Chondrocyte (in vitro differentiated cells): ENCODE measurements around the gene SETDB2. TPM values are rescaled to one million over a fixed set of nuclear protein-coding genes. Genes with fewer than 3 reads are reported as not detected.

Experiments used
- DNase-seq: peaks from one replicate; pipeline ENCODE4 v3.0.0; 2021; ENCODE audit warnings: mixed read lengths, low spot score
- H3K27ac Mint-ChIP-seq: one replicate; pipeline ENCODE4 v1.8.0; 2021; ENCODE audit warnings: mild to moderate bottlenecking, moderate library complexity, mixed read lengths; ENCODE audit not compliant: unreplicated experiment
- H3K27me3 Mint-ChIP-seq: 2 replicates; pipeline ENCODE4 v1.8.0; 2021; ENCODE audit warnings: low read depth, mixed read lengths
- H3K36me3 Mint-ChIP-seq: 2 replicates; pipeline ENCODE4 v1.8.0; 2021; ENCODE audit warnings: low read depth, mixed read lengths
- H3K4me1 Mint-ChIP-seq: 2 replicates; pipeline ENCODE4 v1.8.0; 2021; ENCODE audit warnings: low read depth, mild to moderate bottlenecking, mixed read lengths
- H3K4me3 Mint-ChIP-seq: one replicate; pipeline ENCODE4 v1.8.0; 2021; ENCODE audit warnings: mild to moderate bottlenecking, moderate library complexity, mixed read lengths; ENCODE audit not compliant: unreplicated experiment
- H3K9me3 Mint-ChIP-seq: 2 replicates; pipeline ENCODE4 v1.8.0; 2021; ENCODE audit warnings: low read depth, mixed read lengths
- total RNA-seq: library from RNA; stranded (reverse); gene quantifications from 3 replicates; pipeline ENCODE4 v1.2.1, GENCODE V29; 2021
- TF ChIP-seq, protein P1 (sequence below): fragments of 200-600 bp; sonication (generic); IDR thresholded peaks from 2 replicates; pipeline ENCODE4 v1.5.0; 2021; ENCODE audit warnings: antibody characterized with exemption, mild to moderate bottlenecking, moderate library complexity

The SETDB2 gene
- total RNA-seq, 1 donor from 2014 or later: 7.3 TPM

DNA sequence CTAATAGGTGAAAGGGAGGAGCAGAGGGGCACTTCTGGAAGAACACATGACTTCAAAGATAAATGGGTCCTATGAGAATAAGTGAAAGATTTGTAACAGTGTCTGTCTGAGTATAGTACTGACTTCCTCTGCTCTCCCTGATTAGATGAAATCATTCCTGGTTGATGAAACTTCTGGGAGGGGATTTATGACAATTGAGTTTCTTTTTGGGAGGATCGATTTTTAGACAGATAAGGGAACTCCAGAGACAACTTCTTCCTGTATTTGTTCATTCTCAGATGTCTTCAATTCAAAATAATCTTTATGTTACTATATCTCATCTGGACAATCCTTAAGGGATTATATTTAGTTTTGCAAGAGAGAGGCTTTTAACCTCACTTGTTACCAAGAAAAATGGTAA is 20.0 kb downstream of the SETDB2 start:
- Mint-ChIP-seq H3K27ac (no peak overlapping the region), H3K27me3 (no peaks in the 10 kb centered on the region), H3K4me3 (no peak overlapping the region), H3K4me1 (no peaks in the 10 kb centered on the region), H3K36me3 (peaks cover 26% of the 10 kb centered on the region), H3K9me3 (peaks cover 11% of the 10 kb centered on the region)
- no peak for DNase-seq
- TF ChIP-seq, protein P1, sequence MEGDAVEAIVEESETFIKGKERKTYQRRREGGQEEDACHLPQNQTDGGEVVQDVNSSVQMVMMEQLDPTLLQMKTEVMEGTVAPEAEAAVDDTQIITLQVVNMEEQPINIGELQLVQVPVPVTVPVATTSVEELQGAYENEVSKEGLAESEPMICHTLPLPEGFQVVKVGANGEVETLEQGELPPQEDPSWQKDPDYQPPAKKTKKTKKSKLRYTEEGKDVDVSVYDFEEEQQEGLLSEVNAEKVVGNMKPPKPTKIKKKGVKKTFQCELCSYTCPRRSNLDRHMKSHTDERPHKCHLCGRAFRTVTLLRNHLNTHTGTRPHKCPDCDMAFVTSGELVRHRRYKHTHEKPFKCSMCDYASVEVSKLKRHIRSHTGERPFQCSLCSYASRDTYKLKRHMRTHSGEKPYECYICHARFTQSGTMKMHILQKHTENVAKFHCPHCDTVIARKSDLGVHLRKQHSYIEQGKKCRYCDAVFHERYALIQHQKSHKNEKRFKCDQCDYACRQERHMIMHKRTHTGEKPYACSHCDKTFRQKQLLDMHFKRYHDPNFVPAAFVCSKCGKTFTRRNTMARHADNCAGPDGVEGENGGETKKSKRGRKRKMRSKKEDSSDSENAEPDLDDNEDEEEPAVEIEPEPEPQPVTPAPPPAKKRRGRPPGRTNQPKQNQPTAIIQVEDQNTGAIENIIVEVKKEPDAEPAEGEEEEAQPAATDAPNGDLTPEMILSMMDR: no peak

DNA sequence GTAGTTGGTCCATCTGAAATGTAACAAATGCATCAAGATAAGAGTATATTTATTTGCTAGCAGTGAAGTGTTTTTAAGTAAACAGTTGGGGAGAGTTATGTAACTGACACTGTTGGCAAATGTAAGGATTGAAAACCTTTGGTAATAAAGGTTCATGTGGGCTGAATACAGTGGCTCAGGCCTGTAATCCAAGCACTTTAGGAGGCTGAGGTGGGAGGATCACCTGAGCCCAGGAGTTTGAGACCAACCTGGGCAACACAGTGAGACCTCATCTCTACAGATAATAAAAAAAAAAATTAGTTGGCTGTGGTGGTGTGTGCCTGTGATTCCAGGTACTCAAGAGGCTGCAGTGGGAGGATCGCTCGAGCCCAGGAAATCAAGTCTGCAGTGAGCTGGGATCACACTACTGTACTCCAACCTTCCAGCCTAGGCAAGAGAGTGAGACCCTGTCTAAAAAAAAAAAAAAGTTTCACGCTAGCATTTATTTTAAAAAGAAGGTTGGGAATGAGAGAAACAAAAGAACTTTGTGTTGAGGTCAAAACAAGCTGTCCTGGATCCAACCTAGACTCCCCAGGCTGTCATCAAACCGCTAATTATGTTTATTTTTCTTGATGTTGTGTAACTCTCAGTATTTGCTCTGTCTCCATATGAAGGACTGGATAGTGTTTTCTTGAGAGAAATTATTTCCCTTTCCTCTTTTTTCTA is 20.7 kb downstream of the SETDB2 start:
- Mint-ChIP-seq H3K4me3 (no peak overlapping the region), H3K27ac (no peak overlapping the region), H3K27me3 (no peaks in the 10 kb centered on the region), H3K4me1 (no peaks in the 10 kb centered on the region), H3K36me3 (peaks cover 31% of the 10 kb centered on the region), H3K9me3 (peaks cover 11% of the 10 kb centered on the region)
- DNase-seq: no peak
- TF ChIP-seq, protein P1: no peak

DNA sequence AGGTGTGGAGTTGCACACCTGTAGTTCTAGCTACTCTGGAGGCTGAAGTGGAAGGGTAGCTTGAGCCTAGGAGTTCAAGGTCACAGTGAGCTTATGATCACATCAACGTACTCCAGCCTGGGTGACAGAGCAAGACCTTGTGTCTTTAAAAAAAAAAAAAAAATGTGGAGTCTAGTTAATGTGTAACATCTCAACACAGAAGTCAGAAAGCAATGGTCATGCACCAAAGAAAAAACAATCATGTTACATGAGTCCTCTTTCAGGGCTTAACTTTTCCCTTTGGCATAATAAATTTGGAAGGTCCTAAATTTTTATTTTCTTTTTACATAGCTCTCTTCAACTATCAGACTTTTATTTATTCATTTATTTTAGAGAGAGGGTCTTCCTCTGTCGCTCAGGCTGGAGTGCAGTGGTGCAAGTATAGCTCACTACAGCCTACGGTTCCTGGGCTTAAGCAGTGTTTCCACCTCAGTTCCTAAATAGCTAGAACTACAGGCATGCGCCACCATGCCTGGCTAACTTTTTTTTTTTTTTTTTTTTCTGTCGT is 22.3 kb downstream of the SETDB2 start:
- Mint-ChIP-seq H3K36me3 (peaks cover 34% of the 10 kb centered on the region), H3K27me3 (no peaks in the 10 kb centered on the region), H3K4me1 (no peaks in the 10 kb centered on the region), H3K4me3 (no peak overlapping the region), H3K27ac (no peak overlapping the region), H3K9me3 (peaks cover 11% of the 10 kb centered on the region)
- TF ChIP-seq, protein P1: no peak
- no peak for DNase-seq

DNA sequence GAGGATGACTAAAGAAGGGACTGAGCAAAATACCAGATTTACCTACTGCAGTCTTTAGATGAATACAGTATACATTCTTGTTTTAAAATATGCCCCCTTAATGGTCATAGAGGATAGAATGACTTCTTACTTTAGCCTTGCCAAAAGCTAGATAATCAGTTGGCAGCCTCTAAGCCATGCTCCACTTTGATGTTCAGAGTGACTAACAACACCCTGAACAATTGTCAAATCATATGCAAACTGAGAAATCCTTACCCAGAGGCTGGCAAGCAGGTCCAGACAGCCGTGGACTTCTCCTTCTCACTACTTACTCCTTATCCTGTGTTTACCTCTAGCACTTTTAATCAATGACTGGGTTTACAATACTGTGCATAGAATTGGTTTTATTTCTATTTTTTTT is 28.1 kb downstream of the SETDB2 start:
- no peak for DNase-seq
- Mint-ChIP-seq H3K27me3 (no peaks in the 10 kb centered on the region), H3K27ac (no peak overlapping the region)

DNA sequence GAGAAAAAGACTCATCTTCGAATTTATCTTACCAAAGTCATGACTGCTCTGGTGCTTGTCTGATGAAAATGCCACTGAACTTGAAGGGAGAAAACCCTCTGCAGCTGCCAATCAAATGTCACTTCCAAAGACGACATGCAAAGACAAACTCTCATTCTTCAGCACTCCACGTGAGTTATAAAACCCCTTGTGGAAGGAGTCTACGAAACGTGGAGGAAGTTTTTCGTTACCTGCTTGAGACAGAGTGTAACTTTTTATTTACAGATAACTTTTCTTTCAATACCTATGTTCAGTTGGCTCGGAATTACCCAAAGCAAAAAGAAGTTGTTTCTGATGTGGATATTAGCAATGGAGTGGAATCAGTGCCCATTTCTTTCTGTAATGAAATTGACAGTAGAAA is 32.5 kb downstream of the SETDB2 start:
- Mint-ChIP-seq H3K4me1 (no peaks in the 10 kb centered on the region), H3K9me3 (no peaks in the 10 kb centered on the region), H3K27ac (no peak overlapping the region), H3K27me3 (no peaks in the 10 kb centered on the region), H3K36me3 (peaks cover 11% of the 10 kb centered on the region), H3K4me3 (no peak overlapping the region)
- TF ChIP-seq, protein P1: no peak
- DNase-seq: no peak

More for the DNA sequence above, 28.1 kb downstream of the SETDB2 start:
- Mint-ChIP-seq H3K9me3 (no peaks in the 10 kb centered on the region), H3K4me1 (no peaks in the 10 kb centered on the region), H3K36me3 (peaks cover 19% of the 10 kb centered on the region), H3K4me3 (no peak overlapping the region)
- TF ChIP-seq, protein P1: no peak
